Measurements from ENCODE around the gene NECTIN1.

Gene NECTIN1

DNA sequence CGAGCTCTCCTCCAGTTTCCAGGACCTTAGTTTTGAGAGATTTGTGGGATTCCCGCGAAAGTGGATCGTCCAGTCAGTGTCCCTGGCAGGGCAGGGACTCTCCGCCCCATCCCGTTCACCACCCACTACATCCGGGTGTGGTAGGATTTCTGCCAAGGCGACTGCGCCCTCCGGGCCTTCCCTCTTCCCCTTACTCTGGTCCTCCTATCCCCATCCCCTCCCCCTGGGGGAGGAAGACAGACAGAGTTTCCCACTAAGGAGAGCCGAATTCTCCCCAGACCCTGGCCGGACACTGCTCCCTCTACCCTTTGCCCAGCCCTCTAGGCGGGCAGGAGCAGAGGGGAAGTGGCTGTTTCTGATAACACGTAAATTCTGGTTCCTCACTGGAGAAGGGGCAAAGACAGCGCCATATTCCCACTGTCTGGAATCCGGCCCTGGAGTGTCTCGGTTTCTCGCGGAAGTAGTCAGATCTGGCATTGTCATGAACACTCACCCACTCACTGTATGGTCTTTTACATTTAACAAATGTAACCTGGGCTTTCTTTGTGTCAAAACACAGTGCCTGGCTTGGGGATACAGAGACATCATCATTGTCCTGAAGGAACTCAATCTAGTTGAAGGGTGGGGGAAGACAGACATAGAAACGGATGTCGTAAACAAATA lies 1.1 kb upstream of the NECTIN1 start:
- DNase-seq = no peak

DNA sequence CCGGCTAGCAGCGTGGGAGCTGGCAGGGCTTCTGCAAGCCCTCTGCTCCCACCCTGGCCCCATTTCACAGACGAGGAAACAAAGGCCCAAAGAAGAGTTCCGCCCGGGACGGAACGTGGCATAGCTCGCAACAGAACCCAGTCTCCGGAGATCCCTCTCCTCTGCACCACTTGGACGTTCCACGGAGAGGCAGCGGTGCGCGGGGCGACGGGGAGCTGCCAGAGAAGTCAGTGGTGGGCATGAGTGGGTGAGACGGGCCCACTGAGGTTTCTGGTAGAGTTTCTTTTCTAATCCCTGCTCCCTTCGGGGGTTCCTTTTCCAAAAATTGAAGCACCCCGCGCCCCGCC lies 554 bp upstream of the NECTIN1 start:
- DNase-seq = no peak

DNA sequence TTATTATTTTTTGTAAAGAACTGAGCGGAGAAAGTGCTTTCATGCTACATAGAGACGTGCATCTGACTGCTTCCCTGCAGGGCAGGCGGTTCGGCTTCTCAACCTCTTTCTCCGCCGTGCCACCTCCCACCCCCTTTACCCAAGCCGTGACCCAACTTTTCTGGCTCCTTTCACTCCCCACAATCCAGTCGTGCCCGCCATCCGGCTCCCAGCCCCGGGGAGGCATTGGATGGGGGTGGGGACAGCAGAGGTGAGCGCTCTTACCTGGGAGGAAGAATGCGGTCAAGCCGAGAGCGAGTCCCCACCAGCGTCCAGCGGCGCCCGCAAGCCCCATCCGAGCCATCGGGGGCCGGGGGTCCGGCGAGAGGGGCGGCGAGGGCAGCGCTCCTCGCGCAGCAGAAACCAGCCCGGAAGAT lies 781 bp downstream of the NECTIN1 start:
- no peak for DNase-seq

DNA sequence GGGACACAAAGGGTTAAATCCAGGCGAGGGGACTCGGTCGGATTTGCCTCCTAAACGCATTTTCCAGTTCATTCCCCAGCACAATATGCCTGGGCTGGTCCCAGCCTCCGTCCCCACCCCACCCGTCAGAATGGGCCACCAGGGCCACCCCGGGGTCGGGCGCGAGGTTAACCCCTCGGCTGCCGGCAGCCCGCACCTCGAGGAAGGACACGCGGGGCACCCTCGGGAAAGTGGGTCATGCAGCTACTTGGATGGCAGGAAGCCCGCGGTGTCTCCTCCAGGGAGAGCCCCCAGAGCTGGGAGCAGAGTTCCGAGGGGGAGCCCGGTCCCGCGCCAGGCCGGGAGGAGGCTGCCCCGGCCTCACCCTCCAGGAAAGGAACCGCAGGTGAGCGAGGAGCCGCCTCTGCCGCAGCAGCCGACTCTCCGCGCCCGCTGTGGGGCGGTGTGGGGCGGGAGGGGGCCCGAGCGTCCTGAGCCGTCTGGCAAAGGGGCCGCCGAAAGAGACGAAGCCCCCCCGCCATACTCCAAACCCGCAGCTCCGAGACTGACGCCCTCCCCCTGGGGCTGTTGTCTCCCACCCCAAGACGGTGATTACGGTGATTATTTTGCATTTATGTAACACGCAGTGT lies 1.4 kb downstream of the NECTIN1 start:
- DNase-seq = peak; percentile 21

DNA sequence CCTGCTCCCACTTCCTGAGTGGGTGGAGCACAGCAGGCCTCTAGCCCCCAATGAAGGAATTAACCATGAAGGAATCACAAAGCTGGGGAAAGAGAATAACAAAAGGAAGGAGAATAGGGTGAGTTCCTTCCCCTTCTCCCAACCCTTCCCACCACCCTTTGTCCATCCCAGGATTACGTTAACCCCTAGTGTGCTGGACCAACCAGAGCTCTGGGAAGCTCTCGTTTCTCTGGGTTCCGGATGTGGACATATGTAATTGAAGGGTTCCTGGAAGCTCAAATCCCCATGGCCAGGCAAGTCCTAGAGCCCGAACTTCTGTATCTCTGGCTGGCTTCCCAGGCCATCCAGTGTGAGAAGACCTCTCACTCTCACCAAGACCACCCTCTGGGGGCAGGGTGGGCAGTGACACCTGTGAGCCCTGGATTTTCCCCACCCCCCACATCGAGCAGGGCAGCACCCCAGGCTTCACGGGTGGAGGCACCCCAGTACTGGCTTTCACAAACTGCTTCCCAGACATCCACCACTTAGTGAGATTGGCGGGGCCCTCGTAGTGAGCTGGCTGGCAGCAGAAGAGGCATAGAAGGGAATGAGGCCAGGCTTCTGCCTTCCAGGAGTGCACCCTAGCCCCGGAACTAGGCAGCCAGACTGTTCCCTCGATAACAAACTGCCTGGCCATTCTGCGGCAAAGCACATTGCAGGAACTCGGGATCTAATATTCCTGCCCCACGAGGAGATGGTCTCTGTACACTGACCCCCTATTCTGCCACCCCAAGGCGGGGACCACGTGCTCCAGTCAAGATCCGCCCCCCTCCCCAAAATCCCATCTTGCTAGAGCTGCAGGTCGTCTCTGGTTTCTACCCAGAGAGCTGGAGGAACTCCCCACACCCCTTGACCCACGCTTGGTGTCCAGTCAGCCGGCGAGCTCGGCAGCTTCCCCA lies 2.1 kb downstream of the NECTIN1 start:
- DNase-seq = no peak

DNA sequence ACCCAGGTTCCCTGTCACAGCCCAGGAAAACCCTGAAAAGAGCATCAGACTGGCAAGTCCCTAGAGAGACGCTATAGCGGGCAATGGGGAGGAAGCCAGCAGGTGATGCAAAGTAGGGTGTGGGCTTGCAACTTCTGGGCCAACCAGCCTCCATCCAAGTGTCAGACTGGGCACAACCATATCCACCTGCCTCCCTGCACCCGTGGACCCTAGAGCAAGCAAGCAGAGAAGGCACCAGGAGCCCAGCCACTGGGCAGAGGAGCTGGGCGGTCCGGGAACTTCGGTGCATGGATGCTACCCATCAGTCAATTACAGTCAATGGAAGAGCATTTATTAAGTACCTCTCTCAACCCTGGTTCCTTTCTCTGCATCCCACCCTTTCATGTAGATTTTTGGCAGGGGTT lies 2.8 kb downstream of the NECTIN1 start:
- no peak for DNase-seq

DNA sequence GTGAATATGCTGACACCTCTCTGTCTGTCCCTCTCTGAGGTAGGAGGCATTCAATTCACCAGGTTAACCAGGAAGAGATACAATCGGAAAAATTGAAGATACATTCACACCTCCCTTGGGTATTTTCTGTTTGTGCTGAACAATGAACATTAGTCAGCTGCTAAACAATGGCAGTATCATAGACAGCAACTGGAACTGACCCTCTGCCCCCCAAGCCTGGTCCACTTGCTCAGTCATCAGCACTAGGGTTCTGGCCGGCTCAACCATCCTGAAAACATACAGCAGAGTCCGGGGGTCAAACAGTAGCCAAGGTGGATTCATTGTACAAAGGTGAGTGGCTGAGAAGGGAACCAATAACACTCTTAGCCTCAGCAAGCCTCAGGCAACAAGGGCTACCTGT lies 4.0 kb downstream of the NECTIN1 start:
- no peak for DNase-seq

DNA sequence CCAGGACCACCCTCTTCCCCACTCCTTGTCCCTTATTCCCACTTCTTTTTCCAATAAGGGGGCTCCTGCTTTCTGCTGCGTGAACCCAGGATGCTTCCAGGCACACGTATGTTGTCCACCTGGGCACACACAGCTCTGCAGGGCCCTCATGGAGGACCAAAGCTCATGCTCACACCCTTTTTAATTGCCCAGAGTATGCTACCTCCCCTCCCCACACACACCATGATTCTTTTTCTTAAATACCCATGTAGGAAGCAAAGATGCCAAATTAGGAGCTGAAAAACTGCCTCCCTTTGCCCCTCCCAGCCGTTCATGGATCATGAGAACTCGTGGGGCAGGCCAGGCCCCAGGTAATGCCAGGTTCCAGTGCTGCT lies 5.1 kb downstream of the NECTIN1 start:
- DNase-seq = no peak

DNA sequence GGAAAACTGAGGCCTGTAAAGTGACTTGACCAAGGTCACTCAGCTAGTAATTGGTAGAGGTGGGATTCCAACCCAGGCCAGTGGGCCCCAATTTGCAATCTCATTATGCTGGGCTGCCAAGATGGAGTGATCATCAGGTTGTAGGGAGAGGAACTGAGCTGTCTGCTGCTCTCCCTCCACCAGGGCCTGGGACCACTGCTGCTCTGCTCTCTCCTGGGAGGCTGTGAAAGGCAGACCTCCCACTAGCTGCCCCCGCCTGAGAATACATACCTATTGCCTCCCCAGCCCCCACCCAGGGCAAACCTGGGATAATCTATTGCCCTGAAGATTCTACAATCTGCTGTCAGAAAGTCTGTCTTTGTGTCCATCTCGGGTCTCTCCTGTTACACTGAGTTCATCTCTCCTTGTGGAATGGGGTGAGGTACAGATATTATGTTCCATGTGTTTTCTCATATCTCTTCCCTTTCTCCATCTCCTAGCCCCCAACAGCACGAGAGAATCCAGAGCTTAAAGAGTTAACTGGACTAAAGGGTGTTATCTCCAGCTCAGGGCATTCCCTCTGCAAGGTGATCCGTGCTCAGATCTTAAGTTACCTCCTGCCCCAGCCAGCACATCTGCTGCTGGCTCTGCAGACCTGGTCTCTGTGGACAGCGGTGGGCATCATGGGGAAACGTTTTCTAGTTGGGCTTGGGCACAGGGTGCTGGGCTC lies 5.6 kb downstream of the NECTIN1 start:
- no peak for DNase-seq

DNA sequence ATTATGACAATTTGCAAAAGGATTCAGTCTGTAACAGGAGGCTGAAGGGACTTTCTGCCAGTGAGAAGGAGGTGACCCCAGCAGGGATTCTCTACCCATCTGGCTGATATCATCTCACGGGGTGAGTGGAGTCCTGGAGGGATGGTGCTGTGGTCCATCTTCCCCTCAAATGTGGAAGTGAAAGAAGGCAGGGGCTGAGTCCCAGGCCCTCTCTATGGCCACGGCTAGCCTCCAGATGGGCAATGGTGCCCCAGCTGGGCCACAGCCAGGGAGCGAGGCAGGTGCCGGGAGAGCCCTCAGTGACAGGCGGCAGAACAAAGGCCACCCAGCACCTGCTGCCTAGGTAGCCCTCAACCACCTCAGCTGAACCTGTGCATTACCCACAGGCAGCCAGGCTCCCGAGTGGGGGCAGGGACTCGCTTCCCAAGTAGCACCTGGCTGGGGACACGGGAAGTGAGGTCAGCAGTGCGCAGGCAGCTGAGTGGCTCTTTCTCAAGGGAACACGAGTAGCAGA lies 6.7 kb downstream of the NECTIN1 start:
- DNase-seq = peak; percentile 92

DNA sequence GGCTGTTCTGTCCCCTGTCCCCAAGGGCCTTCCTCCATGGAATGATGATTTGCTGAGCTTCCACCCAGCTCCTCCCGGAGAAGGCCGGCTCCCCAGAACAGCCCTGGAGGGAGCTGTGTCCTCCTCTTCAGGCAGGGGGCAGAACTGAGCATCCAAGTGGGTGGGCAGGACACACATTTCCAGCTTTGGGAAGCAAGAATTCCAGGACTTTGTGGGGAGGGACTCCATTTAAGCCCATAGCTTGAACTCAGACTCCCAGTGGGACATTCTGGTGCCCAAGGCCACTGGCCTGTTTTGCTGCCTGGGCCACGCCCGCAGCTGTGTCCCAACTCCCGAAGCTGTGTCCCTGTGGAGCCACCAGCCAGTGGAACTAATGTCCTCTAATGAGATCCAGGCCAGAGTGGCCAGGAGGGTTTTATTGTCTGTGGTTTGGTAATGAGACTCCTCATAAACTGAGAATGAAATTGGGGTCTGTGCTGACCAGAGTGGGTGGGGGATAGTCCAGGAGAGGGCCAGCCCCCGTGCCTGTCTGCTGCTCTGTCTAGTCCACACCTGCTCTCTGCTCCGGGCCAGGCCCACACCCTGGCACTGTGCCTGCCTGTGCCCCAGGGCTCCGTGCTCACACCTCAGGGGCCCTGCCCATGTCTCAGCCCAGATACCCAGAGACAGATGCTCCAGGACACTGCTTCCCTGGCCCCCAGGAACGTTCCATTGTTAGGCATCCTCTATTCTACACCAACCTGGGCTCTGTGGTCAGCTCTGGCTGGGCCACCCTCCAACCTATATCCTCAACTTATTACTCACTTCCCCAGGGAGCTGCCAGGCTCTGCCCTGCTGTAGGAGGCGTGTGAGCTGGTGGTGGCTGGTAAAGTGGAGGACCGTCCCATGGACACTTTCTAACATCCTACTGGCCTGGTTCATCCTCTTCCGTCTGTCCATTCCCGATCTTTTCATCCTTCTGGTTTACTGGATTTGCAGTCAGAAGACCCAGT lies 7.6 kb downstream of the NECTIN1 start:
- peak; percentile 45 for DNase-seq

DNA sequence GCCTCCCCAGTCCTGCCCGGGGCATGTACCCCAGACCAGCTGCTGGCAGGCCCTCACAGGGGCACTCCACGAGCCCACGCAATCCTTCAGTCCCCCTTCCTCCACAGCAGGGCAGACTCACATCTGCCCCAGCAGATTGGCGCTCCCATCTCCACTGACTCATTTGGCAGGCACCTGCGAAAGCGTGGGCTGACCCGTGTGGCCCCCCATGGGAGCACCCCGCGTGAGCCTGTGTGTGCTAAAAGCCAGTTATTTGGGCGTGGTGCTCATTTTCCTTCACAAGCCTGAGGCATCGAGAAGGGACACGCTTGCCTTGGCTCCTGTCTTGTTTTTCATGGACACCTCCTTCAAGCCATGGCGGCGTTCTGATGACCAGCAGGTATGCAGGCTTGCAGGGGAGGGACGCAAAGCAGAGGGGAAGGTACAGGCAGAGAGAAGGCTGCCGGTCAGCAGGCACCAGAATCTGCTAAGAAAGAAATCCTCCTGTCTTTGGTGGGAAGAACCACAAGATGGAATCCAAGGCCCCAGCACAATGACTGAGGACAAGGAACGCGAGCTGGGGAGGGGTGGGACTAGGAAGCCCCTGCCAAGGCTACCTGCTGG lies 8.6 kb downstream of the NECTIN1 start:
- no peak for DNase-seq

DNA sequence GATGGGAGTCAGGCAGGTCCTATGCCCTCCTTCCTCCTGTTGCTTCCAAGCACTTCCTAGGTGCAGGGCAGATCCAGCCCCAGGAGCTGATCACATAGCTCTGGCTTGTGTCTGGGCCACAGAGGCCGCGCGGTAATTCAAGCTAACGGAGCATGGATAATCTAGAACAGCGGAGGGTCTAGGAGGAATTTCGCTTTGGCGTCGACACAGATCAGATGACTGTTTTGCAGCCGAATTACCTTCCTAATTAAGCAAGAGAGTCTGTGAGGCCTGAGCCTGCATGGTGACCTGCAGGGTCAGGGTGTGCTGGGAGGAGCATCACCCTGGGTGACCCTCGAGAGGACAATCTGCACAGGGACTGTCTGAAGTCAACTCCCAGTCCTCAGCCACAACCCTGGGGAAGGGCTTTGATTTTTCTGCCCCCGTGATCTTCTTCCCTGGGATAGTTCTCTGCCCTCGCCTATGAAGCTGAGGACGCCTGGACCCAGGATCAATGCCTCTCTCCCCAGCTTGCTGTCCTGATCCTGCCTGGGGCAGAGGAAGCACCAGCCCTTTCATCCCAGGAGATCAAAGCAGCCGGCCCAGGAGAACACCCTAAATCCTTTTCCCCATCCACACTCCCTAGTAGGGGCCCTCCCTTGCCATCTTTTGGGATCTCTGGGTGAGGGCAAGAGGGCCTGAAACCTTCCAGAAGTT lies 11.0 kb downstream of the NECTIN1 start:
- no peak for DNase-seq

DNA sequence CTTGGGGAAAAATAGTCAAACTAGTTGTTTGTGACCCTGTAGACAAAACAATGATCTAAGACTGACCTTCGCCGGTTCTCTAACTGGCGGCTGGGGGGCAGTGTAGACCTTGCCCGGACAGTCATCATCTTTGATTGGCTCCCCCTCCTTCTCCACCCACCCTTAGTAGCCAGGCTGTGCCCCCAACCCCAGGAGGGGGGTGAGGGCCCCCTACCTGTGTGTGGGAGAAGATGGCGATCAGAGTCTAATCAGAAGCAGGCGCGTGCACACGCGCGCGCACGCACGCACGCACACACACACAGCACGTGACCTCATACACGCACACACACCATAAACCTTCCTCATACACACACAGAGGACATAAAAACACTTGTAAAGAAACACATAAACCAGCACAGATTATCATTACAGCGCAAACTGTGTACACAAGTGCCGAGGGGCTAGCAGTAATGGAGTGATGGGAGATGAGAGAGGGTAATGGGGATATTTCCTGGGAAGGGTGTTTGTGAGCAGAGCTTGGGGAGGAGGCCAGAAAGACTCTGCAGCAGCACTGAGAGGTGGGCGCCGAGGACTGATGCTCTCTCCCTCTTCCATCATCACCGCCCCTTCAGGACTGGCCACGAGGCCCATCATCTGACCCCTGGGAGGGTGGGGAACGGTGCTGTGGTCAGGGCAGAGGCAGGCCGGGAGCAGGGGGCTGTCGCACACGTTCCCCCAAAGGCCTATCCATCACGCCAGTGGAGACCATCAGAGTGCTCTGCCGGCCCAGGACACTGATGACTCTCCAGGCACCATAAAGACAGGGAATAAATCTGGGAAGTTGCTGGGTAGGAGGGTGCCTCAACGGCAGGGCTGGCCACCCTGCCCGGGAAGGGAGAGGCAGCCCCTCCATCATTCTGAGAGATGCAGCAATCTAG lies 12.2 kb downstream of the NECTIN1 start:
- DNase-seq = no peak

DNA sequence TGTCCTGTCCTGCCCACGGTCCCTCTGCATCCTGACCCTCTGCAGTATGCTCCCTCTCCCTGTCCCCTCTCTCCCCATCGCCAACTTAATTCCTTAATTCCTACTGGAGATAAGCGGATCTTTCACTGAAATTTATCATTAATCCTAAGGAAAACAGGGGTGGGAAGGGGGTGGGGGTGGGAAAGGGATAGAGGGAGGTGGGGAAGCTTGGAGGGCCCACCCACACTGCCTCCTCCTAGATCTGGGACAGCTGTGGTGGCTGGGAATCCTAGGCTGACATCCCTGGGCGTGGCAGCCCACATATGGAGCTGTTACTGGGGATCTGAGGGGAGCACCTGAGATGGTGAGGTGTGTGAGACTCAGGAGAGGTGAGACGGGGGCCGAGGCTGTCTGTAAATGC lies 14.4 kb downstream of the NECTIN1 start:
- no peak for DNase-seq

DNA sequence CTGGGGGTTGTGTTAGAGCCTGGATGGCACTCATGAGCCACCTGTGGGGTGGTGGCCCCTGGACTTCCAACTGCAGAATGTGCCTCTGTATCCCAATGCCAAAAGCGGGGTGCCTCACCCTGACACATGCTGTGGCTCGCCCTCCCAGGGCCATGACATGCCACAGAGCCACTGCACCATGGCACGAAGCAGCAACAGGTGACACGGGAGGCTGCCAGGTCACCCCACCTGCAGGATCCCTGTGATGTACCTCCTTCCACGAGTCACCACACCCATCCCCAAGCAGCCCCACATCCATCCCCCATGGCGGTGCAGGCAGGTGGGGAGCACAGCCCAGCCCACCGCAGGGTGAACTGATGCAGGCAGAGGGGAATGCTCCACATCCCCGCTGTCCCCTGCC lies 14.8 kb downstream of the NECTIN1 start:
- no peak for DNase-seq

DNA sequence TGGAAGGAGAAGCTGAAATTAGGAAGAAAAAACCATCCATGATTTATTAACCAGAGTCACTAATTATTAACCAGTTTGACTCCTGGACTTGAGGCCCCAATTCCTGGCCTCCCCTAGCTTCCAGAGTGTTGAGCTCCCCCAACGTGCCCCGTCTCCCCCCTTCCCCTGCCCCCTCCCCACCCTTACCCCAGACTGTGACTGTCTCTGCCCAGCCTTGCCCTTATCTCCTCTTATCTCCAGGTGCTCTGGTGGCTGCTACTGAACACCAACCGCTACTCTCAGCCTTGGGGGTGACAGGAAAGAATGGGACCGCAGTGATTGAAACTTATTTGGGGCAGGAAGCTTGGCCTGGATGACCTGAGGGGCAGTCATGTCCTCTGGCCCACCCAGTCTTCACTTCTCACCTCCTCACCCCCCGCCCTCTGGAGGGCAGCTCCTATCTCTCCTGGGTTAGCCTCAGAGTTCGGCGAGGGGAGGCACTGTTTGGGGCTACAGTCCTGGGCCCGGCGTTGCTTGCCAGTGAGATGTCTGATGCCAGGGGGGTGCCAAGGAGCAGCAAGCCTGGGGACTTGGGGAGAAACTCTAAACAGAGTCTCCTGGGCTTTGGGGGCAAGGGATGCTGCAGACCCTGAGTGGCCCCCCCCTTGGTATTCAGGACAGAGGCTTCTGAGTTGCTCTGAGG lies 15.5 kb downstream of the NECTIN1 start:
- no peak for DNase-seq

DNA sequence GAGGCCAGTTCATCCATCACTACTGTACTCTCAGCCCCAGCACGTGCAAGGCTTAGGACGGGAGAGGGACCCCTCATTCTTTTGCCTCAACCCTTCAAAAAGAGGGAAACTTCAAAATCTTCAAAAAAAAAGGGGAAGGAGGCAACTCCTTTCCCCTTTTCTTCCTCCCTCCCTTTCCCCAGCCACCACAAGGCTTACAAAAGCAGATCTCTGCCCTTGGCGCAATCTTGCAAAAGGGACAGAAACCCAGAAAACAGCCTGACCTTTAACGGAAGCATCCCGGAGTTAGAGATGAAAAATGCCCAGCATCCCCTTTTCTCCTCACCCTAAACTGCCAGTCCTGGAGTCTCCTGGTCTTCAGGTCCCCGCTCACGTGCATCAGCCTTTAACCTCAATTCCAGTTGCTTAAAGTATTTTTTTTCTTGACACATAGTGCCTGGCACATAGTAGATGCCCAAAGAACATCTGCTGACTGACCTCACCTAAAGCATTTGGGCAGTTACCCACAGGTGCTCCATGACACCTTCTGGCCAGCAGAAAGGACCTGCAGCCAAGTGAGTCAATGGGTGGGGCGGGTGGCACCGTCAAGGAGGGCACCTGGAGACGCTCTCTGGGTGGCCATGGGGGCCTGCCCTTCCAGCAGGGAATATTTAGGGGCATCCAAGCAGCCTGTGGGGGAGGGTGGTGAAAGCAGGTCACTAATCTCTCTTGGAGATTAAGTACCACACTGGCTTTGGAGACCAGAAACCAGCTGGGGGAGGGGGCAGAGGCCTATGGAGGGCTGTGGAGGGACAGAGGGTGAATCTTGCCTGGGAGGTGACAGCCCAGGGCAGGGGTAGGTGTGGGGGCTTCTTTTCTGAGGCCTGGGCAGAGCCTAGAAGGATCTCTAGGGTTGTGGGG lies 16.3 kb downstream of the NECTIN1 start:
- DNase-seq = no peak

All from DMS79 (cell line).